ENCODE results near the gene KLHL6. TPM values are rescaled to one million over a fixed set of nuclear protein-coding genes. Genes with fewer than 3 reads are reported as not detected.

KLHL6 gene
- total and polyA plus RNA-seq, 10 of the 15 experiments (the other 5 are each of a cell fraction or from before 2014, with no cell fraction given) = 4.0 to 91.8 (median 24.4) TPM

- BruUV-seq (replicated peaks) = no TSS peak
- Histone ChIP-seq H3K79me2 (ENCODE audit: control insufficient read depth, insufficient read depth, low read length) (no peaks in the 10 kb centered on the region), H3K36me3 (ENCODE audit: control insufficient read depth in 2 of 2, insufficient read depth in 2 of 2, low read length in 1 of 2) (peaks cover 0 to 18% of the 10 kb centered on the region in 2 experiments; a peak in 2 of 4 replicates), H3K9me3 (replicated peaks; ENCODE audit: control insufficient read depth, insufficient read depth, low read length) (no peaks in the 10 kb centered on the region), H4K20me1 (ENCODE audit: control insufficient read depth, insufficient read depth) (no peaks in the 10 kb centered on the region), H3K4me1 (ENCODE audit: control insufficient read depth, insufficient read depth, low read length) (no peaks in the 10 kb centered on the region), H2AFZ (ENCODE audit: control insufficient read depth, low read depth, low read length) (no peak overlapping the region), H3K9ac (ENCODE audit: control insufficient read depth, insufficient read depth, low read length) (no peak overlapping the region), H3K4me3 (no peak overlapping the region), H3K27ac (ENCODE audit: control insufficient read depth, insufficient read depth) (no peak overlapping the region), H3K4me2 (ENCODE audit: control insufficient read depth, insufficient read depth) (no peak overlapping the region), H3K27me3 (replicated peaks in 1 of 2; ENCODE audit: control insufficient read depth in 2 of 2, insufficient read depth in 2 of 2, low read length in 1 of 2) (no peaks in the 10 kb centered on the region)
- FAIRE-seq (no peak), ATAC-seq (no peak), DNase-seq (ENCODE audit: low read depth, low spot score) (no peak)
- intact Hi-C loops (cut with micrococcal nuclease; ENCODE audit: unreplicated experiment) = no loop called here
- ChIA-PET POLR2A (interaction anchor here (0.5 to 1.8 kb wide), 5 partner anchors 9 to 88 kb away, joined by 3 to 7 read pairs (median 3); no protein-coding TSS in a partner anchor), CTCF (interaction anchor here (0.6 to 2.2 kb wide), 9 partner anchors 8 to 278 kb away, joined by 3 to 11 read pairs (median 4); no protein-coding TSS in a partner anchor), SMC1A (ENCODE audit: uncharacterized antibody, unreplicated experiment) (interaction anchor here (0.6 to 3.2 kb wide), 13 partner anchors 8 to 219 kb away, joined by 3 to 10 read pairs (median 5); no protein-coding TSS in a partner anchor), RAD21 (ENCODE audit: unreplicated experiment) (interaction anchor here (1.5 kb wide), 1 partner anchor 10 kb away, joined by 4 read pairs; no protein-coding TSS in a partner anchor)
- TF ChIP-seq ZBTB11 (CRISPR knock-in tag; IDR thresholded peaks at IDR 0.05) (no peak), MYC (IDR thresholded peaks at IDR 0.05; ENCODE audit: insufficient read depth, insufficient read length, insufficient replicate concordance, low read length, severe bottlenecking) (no peak)
- WGBS (ENCODE audit: insufficient coverage, insufficient replicate concordance, low lambda C conversion rate, missing lambda C conversion rate) = 36% methylated on average over 6 of the region's 6 CpGs
- in situ Hi-C loops (cut with MboI) = no loop called here
These were observed 65.9 kb downstream of the KLHL6 start for GRCh38 chr3:183489455-183490210.
